ENCODE data around the gene DESI1. TPM values are rescaled to one million over a fixed set of nuclear protein-coding genes. Genes with fewer than 3 reads are reported as not detected.

The DESI1 gene
- total RNA-seq, 2 donors from 2014 or later: 21.9 to 22.9 TPM

DNA sequence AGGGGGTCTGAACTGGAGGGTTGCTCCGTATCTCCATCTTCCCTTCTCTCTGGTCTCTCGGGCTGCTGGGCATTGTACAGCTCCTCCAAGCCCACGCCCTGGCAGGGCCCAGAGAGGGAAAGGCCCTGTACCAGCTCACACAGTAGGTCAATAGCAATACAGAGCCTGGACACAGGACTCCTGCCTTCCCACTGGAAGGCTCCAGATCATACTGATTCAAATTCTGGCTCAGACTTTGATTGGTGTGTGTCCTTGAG lies 53.4 kb downstream of the DESI1 start:
- peaks cover 35 to 80% of the 10 kb centered on the region in 2 donors for H3K4me1 ChIP-seq (ENCODE audit: control insufficient read depth in 1 of 2, low read depth in 2 of 2)
- no peak overlapping the region for H3K4me3 ChIP-seq
- no peaks in the 10 kb centered on the region for H3K27me3 ChIP-seq (replicated peaks; ENCODE audit: insufficient read depth)
- TF ChIP-seq, protein P1, sequence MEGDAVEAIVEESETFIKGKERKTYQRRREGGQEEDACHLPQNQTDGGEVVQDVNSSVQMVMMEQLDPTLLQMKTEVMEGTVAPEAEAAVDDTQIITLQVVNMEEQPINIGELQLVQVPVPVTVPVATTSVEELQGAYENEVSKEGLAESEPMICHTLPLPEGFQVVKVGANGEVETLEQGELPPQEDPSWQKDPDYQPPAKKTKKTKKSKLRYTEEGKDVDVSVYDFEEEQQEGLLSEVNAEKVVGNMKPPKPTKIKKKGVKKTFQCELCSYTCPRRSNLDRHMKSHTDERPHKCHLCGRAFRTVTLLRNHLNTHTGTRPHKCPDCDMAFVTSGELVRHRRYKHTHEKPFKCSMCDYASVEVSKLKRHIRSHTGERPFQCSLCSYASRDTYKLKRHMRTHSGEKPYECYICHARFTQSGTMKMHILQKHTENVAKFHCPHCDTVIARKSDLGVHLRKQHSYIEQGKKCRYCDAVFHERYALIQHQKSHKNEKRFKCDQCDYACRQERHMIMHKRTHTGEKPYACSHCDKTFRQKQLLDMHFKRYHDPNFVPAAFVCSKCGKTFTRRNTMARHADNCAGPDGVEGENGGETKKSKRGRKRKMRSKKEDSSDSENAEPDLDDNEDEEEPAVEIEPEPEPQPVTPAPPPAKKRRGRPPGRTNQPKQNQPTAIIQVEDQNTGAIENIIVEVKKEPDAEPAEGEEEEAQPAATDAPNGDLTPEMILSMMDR (IDR thresholded peaks at IDR 0.05): no peak
- DNase-seq (ENCODE audit: low spot score) (no peak), ATAC-seq (ENCODE audit: insufficient number of reproducible peaks, low FRiP score, low read depth) (no peak)
- H3K9me3 ChIP-seq: no peaks in the 10 kb centered on the region
- peak overlapping the region; percentile 96 to 98 for H3K27ac ChIP-seq
- peaks cover 7% of the 10 kb centered on the region for H3K36me3 ChIP-seq

DNA sequence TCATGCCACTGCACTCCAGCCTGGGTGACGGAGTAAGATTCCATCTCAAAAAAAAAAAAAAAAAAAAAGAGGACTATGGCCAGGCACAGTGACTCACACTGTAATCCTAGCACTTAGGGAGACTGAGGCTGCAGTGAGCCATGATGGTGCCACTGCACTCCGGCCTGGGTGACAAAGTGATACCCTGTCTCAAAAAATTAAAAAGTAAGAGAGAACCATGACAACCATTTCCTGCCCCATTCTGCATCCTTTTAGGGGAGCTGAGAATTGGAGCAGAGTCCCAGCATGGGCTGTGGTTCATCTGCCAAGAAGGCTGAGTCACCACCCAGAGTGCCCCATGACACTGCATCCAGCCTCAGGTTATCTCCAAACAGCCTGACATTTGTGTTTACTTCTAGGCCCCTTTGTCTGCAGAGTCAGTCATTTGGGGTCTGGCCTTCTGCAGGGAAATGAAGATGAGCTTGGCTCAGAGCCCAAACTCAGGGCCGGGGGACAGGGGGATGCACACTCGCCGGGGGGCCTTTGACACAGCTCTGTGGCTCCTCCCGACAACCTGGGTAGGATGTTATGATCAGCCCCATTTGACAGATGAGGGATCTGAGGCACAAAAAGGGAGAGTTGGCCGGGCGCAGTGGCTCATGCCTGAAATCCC lies 55.3 kb downstream of the DESI1 start:
- H3K4me1 ChIP-seq (ENCODE audit: control insufficient read depth in 1 of 2, low read depth in 2 of 2): peaks cover 35 to 88% of the 10 kb centered on the region in 2 donors
- no peaks in the 10 kb centered on the region for H3K27me3 ChIP-seq (replicated peaks; ENCODE audit: insufficient read depth)

DNA sequence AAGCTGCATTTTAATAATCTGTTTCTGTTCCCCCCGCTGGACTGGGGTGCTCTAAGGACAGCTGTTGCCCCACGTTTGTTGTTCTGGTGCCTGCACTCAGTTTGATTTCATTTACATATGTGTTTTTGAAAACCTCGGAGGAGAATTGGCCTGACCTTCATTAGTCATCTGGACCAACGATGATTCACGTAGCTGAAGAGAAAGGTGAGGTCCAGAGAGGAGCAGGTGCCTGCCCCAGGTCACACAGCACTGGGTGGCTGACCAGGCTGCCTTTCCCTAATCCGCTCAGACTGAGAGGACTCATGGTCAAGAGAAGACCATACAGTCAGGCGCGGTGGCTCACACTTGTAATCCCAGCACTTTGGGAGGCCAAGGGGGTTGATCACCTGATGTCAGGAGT lies 56.3 kb downstream of the DESI1 start:
- no peak for ATAC-seq (ENCODE audit: insufficient number of reproducible peaks, low FRiP score, low read depth)
- Histone ChIP-seq H3K27ac (peak overlapping the region; percentile 96 to 98), H3K4me1 (ENCODE audit: control insufficient read depth in 1 of 2, low read depth in 2 of 2) (peaks cover 39 to 88% of the 10 kb centered on the region in 2 donors)

More for the DNA sequence above, 55.3 kb downstream of the DESI1 start:
- TF ChIP-seq, protein P1 (IDR thresholded peaks at IDR 0.05): no peak
- no peak overlapping the region for H3K4me3 ChIP-seq
- H3K27ac ChIP-seq: peak overlapping the region; percentile 96 to 98
- ATAC-seq (ENCODE audit: insufficient number of reproducible peaks, low FRiP score, low read depth) (peak; percentile 61), DNase-seq (ENCODE audit: low spot score) (no peak)
- H3K36me3 ChIP-seq: no peaks in the 10 kb centered on the region
- no peaks in the 10 kb centered on the region for H3K9me3 ChIP-seq

DNA sequence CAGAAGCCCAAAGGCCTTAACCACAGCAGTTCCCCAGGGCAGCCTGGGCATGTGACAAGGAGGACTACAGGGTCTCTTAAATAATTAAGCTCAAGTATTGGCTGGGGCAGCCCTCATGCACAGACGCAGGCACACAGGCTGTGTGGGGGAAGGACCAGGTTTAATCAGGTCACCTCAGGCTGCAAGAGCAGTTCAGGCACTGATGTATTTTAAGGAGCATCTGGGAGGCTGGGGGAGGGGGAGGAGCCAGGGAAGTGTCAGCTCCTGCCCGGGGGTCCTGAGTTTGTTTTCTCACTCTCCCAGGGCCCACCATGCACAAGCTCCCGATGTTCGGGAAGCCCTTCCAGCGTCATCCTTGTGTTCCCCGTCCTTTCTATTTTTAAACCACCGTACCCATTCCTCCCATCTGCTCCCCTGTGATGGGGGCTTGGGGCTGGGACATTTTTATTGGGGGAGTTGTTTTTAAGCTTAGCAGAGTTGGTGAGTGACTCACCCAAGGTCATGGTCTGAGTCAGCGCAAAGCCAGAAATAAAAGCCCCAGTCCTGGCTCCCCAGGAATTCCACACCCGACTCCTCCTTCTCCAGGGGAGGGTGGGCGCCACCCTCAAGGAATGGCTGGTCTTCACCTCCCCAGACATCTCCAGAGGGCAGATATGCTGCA lies 57.7 kb downstream of the DESI1 start:
- H3K9me3 ChIP-seq: no peaks in the 10 kb centered on the region
- H3K27me3 ChIP-seq (replicated peaks; ENCODE audit: insufficient read depth): no peaks in the 10 kb centered on the region
- TF ChIP-seq, protein P1 (IDR thresholded peaks at IDR 0.05): no peak
- no peaks in the 10 kb centered on the region for H3K36me3 ChIP-seq
- ATAC-seq (ENCODE audit: insufficient number of reproducible peaks, low FRiP score, low read depth) (peak; percentile 53), DNase-seq (ENCODE audit: low spot score) (no peak)
- H3K27ac ChIP-seq: peak overlapping the region; percentile 96 to 98
- H3K4me1 ChIP-seq (ENCODE audit: control insufficient read depth in 1 of 2, low read depth in 2 of 2): peaks cover 30 to 83% of the 10 kb centered on the region in 2 donors
- peak overlapping the region; percentile 76 for H3K4me3 ChIP-seq

More for the DNA sequence above, 56.3 kb downstream of the DESI1 start:
- Histone ChIP-seq H3K36me3 (no peaks in the 10 kb centered on the region), H3K9me3 (no peaks in the 10 kb centered on the region), H3K27me3 (replicated peaks; ENCODE audit: insufficient read depth) (no peaks in the 10 kb centered on the region), H3K4me3 (no peak overlapping the region)
- TF ChIP-seq, protein P1 (IDR thresholded peaks at IDR 0.05): no peak
- DNase-seq (ENCODE audit: low spot score): no peak

DNA sequence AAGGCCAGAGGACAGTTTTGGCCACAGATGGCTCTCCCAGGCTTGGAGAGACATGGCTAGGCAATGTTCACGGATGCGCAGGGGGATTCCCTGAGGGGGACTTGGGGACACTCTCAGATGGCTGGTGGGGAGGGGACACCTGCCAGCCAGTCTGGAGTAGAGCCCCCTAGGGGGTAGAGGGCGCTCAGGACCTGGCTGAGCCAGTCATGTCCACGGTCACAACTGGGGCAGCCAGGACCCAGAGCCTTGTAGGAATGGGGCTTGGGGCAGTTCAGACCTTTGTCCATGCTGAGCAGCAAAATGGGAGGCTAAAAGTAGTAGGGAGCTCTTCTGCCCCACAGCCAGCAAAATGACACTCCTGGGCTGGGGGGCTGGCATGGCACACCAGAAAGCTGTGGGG lies 58.4 kb downstream of the DESI1 start:
- TF ChIP-seq, protein P1 (IDR thresholded peaks at IDR 0.05): no peak
- H3K27ac ChIP-seq: peak overlapping the region; percentile 96 to 98
- no peaks in the 10 kb centered on the region for H3K9me3 ChIP-seq
- H3K4me3 ChIP-seq: peak overlapping the region; percentile 76
- ATAC-seq (ENCODE audit: insufficient number of reproducible peaks, low FRiP score, low read depth) (no peak), DNase-seq (ENCODE audit: low spot score) (no peak)
- no peaks in the 10 kb centered on the region for H3K36me3 ChIP-seq
- peaks cover 32 to 83% of the 10 kb centered on the region in 2 donors for H3K4me1 ChIP-seq (ENCODE audit: control insufficient read depth in 1 of 2, low read depth in 2 of 2)
- H3K27me3 ChIP-seq (replicated peaks; ENCODE audit: insufficient read depth): no peaks in the 10 kb centered on the region
